HepG2 (cell line): ENCODE data around the gene SMYD5. TPM values are rescaled to one million over a fixed set of nuclear protein-coding genes. Genes with fewer than 3 reads are reported as not detected.

Experiments used
- ATAC-seq: fragments of 200-7000 bp; cut with Tn5 transposase; 3 replicates; pipeline ENCODE4 v1.9.1; 2020; ENCODE audit warnings: mild to moderate bottlenecking, moderate library complexity
- BruUV-seq: library from RNA; stranded (reverse); fragments of 400-500 nt; replicated peaks from 2 replicates; lab custom pipeline; 2021; lab: Mats Ljungman, UMichigan
- CTCF ChIA-PET: fragments of 300-600 bp; formaldehyde crosslinking; extraction: SDS; loops from one replicate; lab custom pipeline; 2021; ENCODE audit warnings: low total read pairs, inconsistent platforms, low intra/inter-chr PET ratio; lab: Yijun Ruan, JAX
- POLR2A ChIA-PET: fragments of 350-600 bp; sonication (Branson Sonifier 250); formaldehyde crosslinking; loops from one replicate; lab custom pipeline; 2020; ENCODE audit warnings: antibody characterized with exemption, inconsistent platforms; lab: Yijun Ruan, JAX
- DNase-seq: peaks from one replicate; pipeline ENCODE4 v3.0.0-alpha.2; 2015; ENCODE audit warnings: low spot score
- FAIRE-seq: peaks from 3 replicates; lab custom pipeline; 2011; peaks lifted over from hg19 to GRCh38; lab: Jason Lieb, UNC
- H2AFZ ChIP-seq: one replicate; pipeline ENCODE4 v1.6.1; 2011; ENCODE audit warnings: low read length, inconsistent platforms
- H3K27ac ChIP-seq: fragments of 300-600 bp; 3 replicates; pipeline ENCODE4 v1.8.0; 2011; ENCODE audit warnings: mixed run types, mild to moderate bottlenecking, mixed read lengths, low read length, inconsistent platforms; ENCODE audit not compliant: insufficient read depth; ENCODE audit errors: extremely low read length
- H3K27me3 ChIP-seq, 2 experiments: fragments of 200-600 bp in 1 of 2; 2 replicates in 1 of 2; 3 replicates in 1 of 2; pipeline versions ENCODE4 v1.6.0 to v1.8.0; 2011; ENCODE audit warnings: low read length in 2 of 2, mild to moderate bottlenecking in 2 of 2, moderate library complexity in 2 of 2, inconsistent platforms in 1 of 2; ENCODE audit not compliant: insufficient read depth in 2 of 2, control insufficient read depth in 1 of 2
- H3K36me3 ChIP-seq, 2 experiments: fragments of 200-600 bp in 1 of 2; replicated peaks in 1 of 2; 2 replicates in 1 of 2; 3 replicates in 1 of 2; pipeline versions ENCODE4 v1.5.1 to v1.8.0; 2011; ENCODE audit warnings: low read length in 2 of 2, inconsistent platforms in 1 of 2; ENCODE audit not compliant: insufficient read depth in 2 of 2, control insufficient read depth in 1 of 2
- H3K4me1 ChIP-seq: 2 replicates; pipeline ENCODE4 v1.5.1; 2012; ENCODE audit warnings: low read length, inconsistent platforms; ENCODE audit not compliant: insufficient read depth
- H3K4me2 ChIP-seq: 2 replicates; pipeline ENCODE4 v1.6.0; 2011; ENCODE audit warnings: low read depth, low read length, inconsistent platforms
- H3K4me3 ChIP-seq, 3 experiments: fragments of 200-600 bp in 1 of 3; sonication (generic), shearing (Covaris generic) in 1 of 3; replicated peaks in 1 of 3; 2 replicates each; pipeline ENCODE4 v1.5.1; 2011 to 2016; ENCODE audit warnings: low read length in 3 of 3, inconsistent platforms in 2 of 3, low read depth in 2 of 3, mild to moderate bottlenecking in 2 of 3, control low read depth in 1 of 3, mixed read lengths in 1 of 3; ENCODE audit not compliant: insufficient read depth in 1 of 3
- H3K79me2 ChIP-seq: one replicate; pipeline ENCODE4 v1.6.1; 2011; ENCODE audit warnings: low read length, inconsistent platforms; ENCODE audit not compliant: insufficient read depth
- H3K9ac ChIP-seq: 2 replicates; pipeline ENCODE4 v1.6.0; 2011; ENCODE audit warnings: mild to moderate bottlenecking, low read depth, low read length, inconsistent platforms; ENCODE audit not compliant: insufficient read depth
- H3K9me3 ChIP-seq: 2 replicates; pipeline ENCODE4 v1.5.1; 2012; ENCODE audit warnings: mild to moderate bottlenecking, low read length
- H4K20me1 ChIP-seq: 2 replicates; pipeline ENCODE4 v1.6.0; 2011; ENCODE audit warnings: inconsistent platforms, mild to moderate bottlenecking, low read length, moderate library complexity; ENCODE audit not compliant: insufficient read depth
- BHLHE40 ChIP-seq: IDR thresholded peaks from 2 replicates; pipeline ENCODE4 v1.6.1; 2011; ENCODE audit warnings: low read length, improper control_type of control experiment
- NFIB ChIP-seq: sonication (generic); formaldehyde crosslinking; IDR thresholded peaks from 2 replicates; pipeline ENCODE4 v1.9.0; 2021; ENCODE audit warnings: missing genetic modification reagents, mild to moderate bottlenecking, borderline replicate concordance
- ZNF205 ChIP-seq: IDR thresholded peaks from 2 replicates; pipeline ENCODE4 v1.6.1; 2018; ENCODE audit warnings: missing biosample characterization, missing genetic modification reagents
- WGBS: methylation state at CpG from one replicate; pipeline ENCODE4 v1.1.6; 2017; ENCODE audit warnings: low lambda C conversion rate; 5-methylcytosine and 5-hydroxymethylcytosine counted together
- in situ Hi-C: cut with HindIII; loops from 2 replicates; pipeline ENCODE4 v1.10.0; 2017; ENCODE audit warnings: low pct_unique_long_range_greater_than_20kb; ENCODE audit not compliant: extremely low pct_ligation_motif_present
- intact Hi-C: fragments of 100-400 bp; cut with micrococcal nuclease; formaldehyde crosslinking; loops from one replicate; pipeline ENCODE4 v1.10.0; 2022; ENCODE audit not compliant: unreplicated experiment
- polyA plus RNA-seq, 8 experiments: library from polyadenylated mRNA; depleted of rRNA in 3 of 8; stranded (reverse) in 7 of 8; unstranded in 1 of 8; fragments of >200 nt; fragmentation: Illumina TruSeq in 4 of 8; extraction: Trizol in 4 of 8; gene quantifications; 2 replicates each; pipeline versions ENCODE4 v1.2.1 to v1.2.3, GENCODE V29; 2011 to 2016; ENCODE audit warnings: low read depth in 4 of 8, missing spikeins in 1 of 8, mixed read lengths in 1 of 8; ENCODE audit not compliant: insufficient read depth in 1 of 8
- total RNA-seq, 5 experiments: library from RNA; depleted of rRNA; stranded (reverse); fragments of >200 nt; fragmentation: Illumina TruSeq; extraction: Trizol; gene quantifications; 2 replicates each; pipeline ENCODE4 v1.2.3, GENCODE V29; 2016; ENCODE audit warnings: low read depth in 1 of 5
- TF ChIP-seq, protein P1 (sequence below): sonication (generic); formaldehyde crosslinking; IDR thresholded peaks from 2 replicates; pipeline ENCODE4 v1.4.0; 2020; ENCODE audit warnings: missing genetic modification reagents
- TF ChIP-seq, protein P2 (sequence below): IDR thresholded peaks from 2 replicates; pipeline ENCODE4 v1.6.1; 2012; ENCODE audit warnings: low read depth, low read length, improper control_type of control experiment
- TF ChIP-seq, protein P3 (sequence below): sonication (generic); formaldehyde crosslinking; IDR thresholded peaks from 2 replicates; pipeline ENCODE4 v1.4.0; 2020; ENCODE audit warnings: low read depth, mild to moderate bottlenecking, missing genetic modification reagents
- TF ChIP-seq, protein P4 (sequence below): sonication (generic); formaldehyde crosslinking; IDR thresholded peaks from 2 replicates; pipeline ENCODE4 v1.5.1; 2020; ENCODE audit warnings: missing genetic modification reagents, mild to moderate bottlenecking, borderline replicate concordance

The SMYD5 gene
- total and polyA plus RNA-seq, 2 of the 13 experiments (the other 11 are each of a cell fraction or from before 2014, with no cell fraction given): 55.8 to 70.4 TPM

DNA sequence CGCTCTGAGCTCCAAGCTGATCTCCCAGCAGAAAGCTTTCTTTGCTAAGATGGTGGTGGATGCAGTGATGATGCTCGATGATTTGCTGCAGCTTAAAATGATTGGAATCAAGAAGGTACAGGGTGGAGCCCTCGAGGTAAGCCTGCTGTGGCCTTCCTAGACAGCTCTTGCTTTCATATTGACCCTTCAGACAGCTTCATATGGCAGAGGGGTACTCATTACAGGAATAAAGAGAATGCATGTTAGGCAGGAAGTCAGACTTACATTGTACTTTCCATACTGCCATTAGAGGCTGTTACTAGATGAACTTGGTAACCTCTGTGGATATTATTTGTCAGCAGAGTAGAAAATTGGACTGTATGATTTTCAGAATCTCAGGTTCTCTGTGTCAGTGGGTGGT is 30.5 kb downstream of the SMYD5 start:
- Histone ChIP-seq H3K79me2 (peaks cover 24% of the 10 kb centered on the region), H3K9me3 (no peaks in the 10 kb centered on the region), H3K4me2 (no peak overlapping the region), H3K27ac (no peak overlapping the region), H3K27me3 (no peaks in the 10 kb centered on the region), H3K9ac (no peak overlapping the region), H4K20me1 (peaks cover 7% of the 10 kb centered on the region; the same call in 1 of the 2 replicates), H3K36me3 (peaks cover 60 to 97% of the 10 kb centered on the region in 2 experiments), H3K4me1 (peaks cover 28% of the 10 kb centered on the region), H3K4me3 (no peak overlapping the region), H2AFZ (no peak overlapping the region)
- no peak for ATAC-seq
- in situ Hi-C loops: no loop called here
- CTCF ChIA-PET: no interaction called here
- WGBS: 92% methylated on average over 3 of the region's 3 CpGs
- intact Hi-C loops: no loop called here
- TF ChIP-seq, protein P1, sequence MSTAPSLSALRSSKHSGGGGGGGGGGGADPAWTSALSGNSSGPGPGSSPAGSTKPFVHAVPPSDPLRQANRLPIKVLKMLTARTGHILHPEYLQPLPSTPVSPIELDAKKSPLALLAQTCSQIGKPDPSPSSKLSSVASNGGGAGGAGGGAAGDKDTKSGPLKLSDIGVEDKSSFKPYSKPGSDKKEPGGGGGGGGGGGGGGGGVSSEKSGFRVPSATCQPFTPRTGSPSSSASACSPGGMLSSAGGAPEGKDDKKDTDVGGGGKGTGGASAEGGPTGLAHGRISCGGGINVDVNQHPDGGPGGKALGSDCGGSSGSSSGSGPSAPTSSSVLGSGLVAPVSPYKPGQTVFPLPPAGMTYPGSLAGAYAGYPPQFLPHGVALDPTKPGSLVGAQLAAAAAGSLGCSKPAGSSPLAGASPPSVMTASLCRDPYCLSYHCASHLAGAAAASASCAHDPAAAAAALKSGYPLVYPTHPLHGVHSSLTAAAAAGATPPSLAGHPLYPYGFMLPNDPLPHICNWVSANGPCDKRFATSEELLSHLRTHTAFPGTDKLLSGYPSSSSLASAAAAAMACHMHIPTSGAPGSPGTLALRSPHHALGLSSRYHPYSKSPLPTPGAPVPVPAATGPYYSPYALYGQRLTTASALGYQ (CRISPR knock-in tag): no peak
- TF ChIP-seq ZNF205 (CRISPR knock-in tag) (no peak), BHLHE40 (no peak), NFIB (no peak)
- TF ChIP-seq, protein P2, sequence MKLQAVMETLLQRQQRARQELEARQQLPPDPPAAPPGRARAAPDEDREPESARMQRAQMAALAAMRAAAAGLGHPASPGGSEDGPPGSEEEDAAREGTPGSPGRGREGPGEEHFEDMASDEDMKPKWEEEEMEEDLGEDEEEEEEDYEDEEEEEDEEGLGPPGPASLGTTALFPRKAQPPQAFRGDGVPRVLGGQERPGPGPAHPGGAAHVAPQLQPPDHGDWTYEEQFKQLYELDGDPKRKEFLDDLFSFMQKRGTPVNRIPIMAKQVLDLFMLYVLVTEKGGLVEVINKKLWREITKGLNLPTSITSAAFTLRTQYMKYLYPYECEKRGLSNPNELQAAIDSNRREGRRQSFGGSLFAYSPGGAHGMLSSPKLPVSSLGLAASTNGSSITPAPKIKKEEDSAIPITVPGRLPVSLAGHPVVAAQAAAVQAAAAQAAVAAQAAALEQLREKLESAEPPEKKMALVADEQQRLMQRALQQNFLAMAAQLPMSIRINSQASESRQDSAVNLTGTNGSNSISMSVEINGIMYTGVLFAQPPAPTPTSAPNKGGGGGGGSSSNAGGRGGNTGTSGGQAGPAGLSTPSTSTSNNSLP: no peak
- TF ChIP-seq, protein P3, sequence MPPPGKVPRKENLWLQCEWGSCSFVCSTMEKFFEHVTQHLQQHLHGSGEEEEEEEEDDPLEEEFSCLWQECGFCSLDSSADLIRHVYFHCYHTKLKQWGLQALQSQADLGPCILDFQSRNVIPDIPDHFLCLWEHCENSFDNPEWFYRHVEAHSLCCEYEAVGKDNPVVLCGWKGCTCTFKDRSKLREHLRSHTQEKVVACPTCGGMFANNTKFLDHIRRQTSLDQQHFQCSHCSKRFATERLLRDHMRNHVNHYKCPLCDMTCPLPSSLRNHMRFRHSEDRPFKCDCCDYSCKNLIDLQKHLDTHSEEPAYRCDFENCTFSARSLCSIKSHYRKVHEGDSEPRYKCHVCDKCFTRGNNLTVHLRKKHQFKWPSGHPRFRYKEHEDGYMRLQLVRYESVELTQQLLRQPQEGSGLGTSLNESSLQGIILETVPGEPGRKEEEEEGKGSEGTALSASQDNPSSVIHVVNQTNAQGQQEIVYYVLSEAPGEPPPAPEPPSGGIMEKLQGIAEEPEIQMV (CRISPR knock-in tag): no peak
- TF ChIP-seq, protein P4, sequence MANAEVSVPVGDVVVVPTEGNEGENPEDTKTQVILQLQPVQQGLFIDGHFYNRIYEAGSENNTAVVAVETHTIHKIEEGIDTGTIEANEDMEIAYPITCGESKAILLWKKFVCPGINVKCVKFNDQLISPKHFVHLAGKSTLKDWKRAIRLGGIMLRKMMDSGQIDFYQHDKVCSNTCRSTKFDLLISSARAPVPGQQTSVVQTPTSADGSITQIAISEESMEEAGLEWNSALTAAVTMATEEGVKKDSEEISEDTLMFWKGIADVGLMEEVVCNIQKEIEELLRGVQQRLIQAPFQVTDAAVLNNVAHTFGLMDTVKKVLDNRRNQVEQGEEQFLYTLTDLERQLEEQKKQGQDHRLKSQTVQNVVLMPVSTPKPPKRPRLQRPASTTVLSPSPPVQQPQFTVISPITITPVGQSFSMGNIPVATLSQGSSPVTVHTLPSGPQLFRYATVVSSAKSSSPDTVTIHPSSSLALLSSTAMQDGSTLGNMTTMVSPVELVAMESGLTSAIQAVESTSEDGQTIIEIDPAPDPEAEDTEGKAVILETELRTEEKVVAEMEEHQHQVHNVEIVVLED: no peak
- DNase-seq: no peak
- BruUV-seq: no TSS peak
- no peak for FAIRE-seq
- POLR2A ChIA-PET: interaction anchor here (1.0 to 3.8 kb wide), 3 partner anchors 9 to 31 kb away, joined by 3 to 22 read pairs (median 5); partner anchors contain the start of genes CCT7 and PRADC1
